ENCODE results near the gene MED25.
"Not testable (repeated sequence)": the region's sequence is repeated elsewhere in the genome, so short reads cannot be mapped to it uniquely, and the experiment has no call there.

MED25 gene

DNA sequence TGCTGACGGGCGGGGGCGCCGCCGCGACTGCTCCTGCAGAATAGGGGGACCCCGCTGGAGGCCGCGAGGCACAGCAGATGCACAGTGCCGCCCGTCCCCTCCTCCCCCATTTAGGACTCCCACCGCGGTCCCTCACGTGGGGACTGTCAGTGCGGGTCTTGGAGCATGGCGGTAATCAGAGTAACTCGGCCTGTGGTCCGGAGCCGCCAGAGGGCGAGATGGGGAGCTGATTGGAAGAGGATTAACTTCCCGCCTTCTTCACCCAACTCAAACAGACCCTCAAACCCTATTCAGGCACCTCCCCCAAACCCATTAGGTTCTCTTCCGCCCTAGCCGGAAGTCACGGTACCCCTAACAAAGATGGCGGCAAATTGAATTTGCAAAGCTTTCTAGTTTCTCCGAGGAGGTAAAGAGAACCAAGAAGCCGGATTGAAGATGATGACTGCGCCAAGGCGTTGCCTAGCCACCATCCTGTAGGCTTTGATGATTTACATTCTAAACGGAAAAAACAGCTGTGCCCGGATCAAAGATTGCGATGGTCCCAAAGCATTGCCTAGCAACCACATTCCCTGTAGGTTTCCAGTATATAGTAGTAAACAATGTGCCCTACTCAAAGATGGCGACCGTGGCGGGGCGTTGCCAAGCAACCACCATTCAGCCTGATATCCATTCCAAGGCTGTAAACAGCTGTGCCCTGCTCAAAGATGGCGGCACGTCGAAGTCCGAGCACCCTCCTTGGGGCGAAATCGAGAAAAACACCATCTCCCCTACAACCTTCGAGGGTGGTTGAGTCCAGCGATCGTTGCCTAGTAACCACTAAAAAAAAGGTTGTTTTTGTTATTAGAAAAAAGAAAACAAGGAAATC is 4.9 kb upstream of the MED25 start, which contains the start of gene FUZ:
Gene FUZ, minus strand, starts transcription at position 296 of the 865 bp plus-strand sequence. Its CDS starts 186 bp downstream, at position 110.
- TF ChIP-seq, protein P1, sequence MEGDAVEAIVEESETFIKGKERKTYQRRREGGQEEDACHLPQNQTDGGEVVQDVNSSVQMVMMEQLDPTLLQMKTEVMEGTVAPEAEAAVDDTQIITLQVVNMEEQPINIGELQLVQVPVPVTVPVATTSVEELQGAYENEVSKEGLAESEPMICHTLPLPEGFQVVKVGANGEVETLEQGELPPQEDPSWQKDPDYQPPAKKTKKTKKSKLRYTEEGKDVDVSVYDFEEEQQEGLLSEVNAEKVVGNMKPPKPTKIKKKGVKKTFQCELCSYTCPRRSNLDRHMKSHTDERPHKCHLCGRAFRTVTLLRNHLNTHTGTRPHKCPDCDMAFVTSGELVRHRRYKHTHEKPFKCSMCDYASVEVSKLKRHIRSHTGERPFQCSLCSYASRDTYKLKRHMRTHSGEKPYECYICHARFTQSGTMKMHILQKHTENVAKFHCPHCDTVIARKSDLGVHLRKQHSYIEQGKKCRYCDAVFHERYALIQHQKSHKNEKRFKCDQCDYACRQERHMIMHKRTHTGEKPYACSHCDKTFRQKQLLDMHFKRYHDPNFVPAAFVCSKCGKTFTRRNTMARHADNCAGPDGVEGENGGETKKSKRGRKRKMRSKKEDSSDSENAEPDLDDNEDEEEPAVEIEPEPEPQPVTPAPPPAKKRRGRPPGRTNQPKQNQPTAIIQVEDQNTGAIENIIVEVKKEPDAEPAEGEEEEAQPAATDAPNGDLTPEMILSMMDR (IDR thresholded peaks at IDR 0.05; ENCODE audit: insufficient read depth, low read depth, low read length, missing control alignments) = peak; percentile 19
- peak; percentile 96 for DNase-seq (ENCODE audit: low read depth)
- H3K4me3 ChIP-seq (ENCODE audit: low read length) = peak within 1 kb of the TSS; percentile 88

DNA sequence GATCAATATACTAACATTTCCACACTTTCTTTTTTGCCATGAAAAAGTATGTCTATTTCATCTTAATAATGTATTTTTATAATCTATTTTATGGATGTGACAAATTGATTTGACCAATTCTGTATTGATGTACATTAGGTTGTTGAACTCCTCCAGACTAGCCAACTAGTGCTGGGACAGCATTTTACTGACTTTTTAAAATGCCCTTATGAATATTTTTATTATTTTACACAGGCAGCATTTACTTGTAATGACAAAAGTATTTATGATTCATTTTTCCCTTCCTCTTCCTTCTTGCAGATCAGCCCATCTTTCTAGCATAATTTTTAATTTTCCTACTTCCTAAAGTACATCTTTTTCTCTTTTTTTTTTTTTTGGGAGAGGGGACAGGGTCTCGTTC is 4.1 kb upstream of the MED25 start:
- peak overlapping the region; percentile 88 for H3K4me3 ChIP-seq (ENCODE audit: low read length)
- TF ChIP-seq, protein P1 (IDR thresholded peaks at IDR 0.05; ENCODE audit: insufficient read depth, low read depth, low read length, missing control alignments) = no peak
- no peak for DNase-seq (ENCODE audit: low read depth)

DNA sequence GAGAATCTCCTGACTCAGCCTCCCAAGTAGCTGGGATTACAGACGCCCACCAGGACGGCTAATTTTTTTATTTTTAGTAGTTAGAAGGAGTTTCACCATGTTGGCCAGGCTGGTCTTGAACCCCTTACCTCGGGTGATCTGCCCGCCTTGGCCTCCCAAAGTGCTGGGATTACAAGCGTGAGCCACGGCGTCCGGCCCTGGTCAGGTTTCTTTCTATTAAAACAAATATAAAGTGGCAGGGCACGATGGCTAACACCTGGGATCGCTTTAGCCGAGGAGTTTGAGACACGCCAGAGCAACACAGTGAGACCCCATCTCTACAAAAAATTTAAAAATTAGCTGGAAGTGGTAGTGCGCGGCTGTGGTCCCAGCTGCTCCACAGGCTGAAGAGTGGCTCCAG is 1.5 kb upstream of the MED25 start:
- no peak overlapping the region for H3K4me3 ChIP-seq (ENCODE audit: low read length)
- no peak for DNase-seq (ENCODE audit: low read depth)
- TF ChIP-seq, protein P1 (IDR thresholded peaks at IDR 0.05; ENCODE audit: insufficient read depth, low read depth, low read length, missing control alignments) = no peak

DNA sequence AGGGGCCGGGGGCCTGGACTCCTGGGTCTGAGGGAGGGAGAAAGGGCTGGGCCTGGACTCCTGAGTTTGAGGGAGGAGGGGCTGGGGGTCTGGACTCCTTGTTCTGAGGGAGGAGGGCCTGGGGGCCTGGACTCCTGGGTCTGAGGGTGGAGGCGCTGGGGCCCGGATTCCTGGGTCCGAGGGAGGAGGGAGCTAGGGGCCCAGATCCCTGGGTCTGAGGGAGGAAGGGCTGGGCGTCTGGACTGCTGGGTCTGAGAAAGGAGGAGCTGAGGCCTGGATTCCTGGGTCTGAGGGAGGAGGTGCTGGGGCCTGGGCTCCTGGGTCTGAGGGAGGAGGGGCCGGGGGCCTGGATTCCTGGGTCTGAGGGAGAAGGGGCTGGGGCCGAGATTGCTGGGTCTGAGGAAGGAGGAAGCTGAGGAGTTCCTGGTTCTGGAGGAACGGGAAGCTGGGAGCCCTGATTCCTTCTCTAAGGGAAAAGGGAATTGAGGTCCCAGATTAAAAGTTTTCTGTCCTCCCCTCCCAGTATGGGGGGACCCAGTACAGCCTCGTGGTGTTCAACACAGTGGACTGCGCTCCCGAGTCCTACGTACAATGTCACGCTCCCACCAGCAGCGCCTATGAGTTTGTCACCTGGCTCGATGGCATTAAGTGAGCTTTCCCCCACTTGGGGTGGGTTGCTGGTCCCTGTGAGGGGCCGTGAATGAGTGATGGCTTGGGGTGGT is 721 bp downstream of the MED25 start:
- no peak for DNase-seq (ENCODE audit: low read depth)
- TF ChIP-seq, protein P1 (IDR thresholded peaks at IDR 0.05; ENCODE audit: insufficient read depth, low read depth, low read length, missing control alignments) = no peak
- H3K4me3 ChIP-seq (ENCODE audit: low read length) = peak overlapping the region; percentile 98

DNA sequence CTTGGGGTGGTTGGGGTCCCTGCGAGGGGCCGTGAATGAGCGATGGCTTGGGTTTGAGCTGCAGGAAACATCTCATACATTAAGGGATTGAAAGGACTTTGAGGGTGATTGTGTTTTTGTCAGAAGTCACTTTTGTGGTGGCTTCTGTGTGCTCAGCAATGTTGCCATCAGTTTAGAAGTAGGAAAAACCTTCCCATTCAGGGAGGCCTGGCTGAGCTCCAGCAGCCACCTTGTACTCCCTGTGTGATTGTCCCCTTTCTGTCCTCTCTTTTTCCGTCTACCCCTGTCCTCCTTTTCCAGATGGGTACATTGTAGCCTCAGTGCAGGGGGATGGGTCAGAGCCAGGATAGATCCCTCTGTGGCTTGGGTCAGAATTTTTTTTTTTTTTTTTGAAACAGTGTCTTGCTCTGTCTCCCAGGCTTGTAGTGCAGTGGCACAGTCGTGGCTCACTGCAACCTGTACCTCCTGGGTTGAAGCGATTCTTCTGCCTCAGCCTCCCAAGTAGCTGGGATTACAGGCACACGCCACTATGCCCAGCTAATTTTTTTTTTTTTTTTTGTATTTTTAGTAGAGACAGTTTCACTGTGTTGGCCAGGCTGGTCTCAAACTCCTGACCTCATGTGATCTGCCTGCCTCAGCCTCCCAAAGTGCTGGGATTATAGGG is 1.5 kb downstream of the MED25 start:
- not testable (repeated sequence) for DNase-seq (ENCODE audit: low read depth)
- H3K4me3 ChIP-seq (ENCODE audit: low read length) = peak overlapping the region; percentile 98

DNA sequence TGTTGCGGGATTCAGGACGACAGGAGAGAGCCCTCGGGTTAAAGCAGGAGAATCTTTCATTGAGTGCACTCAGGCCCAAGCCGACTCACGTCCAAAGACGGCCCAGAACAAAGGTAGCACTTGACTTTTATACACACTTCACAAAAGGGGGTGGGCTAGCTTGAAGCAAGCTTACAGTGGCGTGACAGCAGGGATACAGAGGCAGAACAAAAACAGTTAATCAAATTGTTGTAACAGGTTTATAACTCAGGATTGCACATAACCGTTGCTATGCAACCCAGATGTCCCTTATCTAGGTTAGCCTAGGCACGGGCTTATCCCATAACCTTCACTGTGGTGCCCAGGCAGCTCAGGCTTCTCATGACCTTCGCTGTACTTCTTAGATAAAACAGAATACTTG is 2.0 kb downstream of the MED25 start:
- TF ChIP-seq, protein P1 (IDR thresholded peaks at IDR 0.05; ENCODE audit: insufficient read depth, low read depth, low read length, missing control alignments) = no peak
- H3K4me3 ChIP-seq (ENCODE audit: low read length) = no peak overlapping the region
- DNase-seq (ENCODE audit: low read depth) = no peak

GRCh38 chr19:49823472-49823871 is 5.4 kb downstream of the MED25 start:
- TF ChIP-seq, protein P1 (IDR thresholded peaks at IDR 0.05; ENCODE audit: insufficient read depth, low read depth, low read length, missing control alignments) = no peak
- no peak overlapping the region for H3K4me3 ChIP-seq (ENCODE audit: low read length)
- no peak for DNase-seq (ENCODE audit: low read depth)

Data from epithelial cell of esophagus (primary cell).